ENCODE measurements around the gene DSG2. TPM values are rescaled to one million over a fixed set of nuclear protein-coding genes. Genes with fewer than 3 reads are reported as not detected.
"Not testable (repeated sequence)": the region's sequence is repeated elsewhere in the genome, so short reads cannot be mapped to it uniquely, and the experiment has no call there.

DSG2 gene
- total RNA-seq, 1 donor from 2014 or later = 3.3 TPM

- DNase-seq = no peak
Measured at GRCh38 chr18:31500051-31500688, 2.2 kb downstream of the DSG2 start.

DNA sequence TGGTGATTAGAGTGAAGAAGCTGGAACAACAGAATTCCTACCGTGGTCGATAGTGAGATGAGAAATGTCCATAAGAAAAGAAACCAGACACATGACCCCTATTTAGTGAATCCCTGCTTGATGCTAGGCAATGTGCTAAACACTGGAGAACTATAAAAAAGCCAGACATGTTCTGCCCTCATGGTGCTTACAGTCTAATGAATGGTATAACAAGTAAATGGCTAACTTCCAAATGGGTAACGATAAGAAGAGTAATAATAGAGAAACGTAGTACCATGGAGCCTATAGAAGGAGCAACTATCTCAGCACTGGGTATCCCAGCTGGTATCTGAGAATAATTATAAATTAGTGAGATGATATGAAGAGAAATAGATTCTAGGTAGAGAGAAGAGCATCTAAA is 5.0 kb downstream of the DSG2 start:
- no peak for DNase-seq

DNA sequence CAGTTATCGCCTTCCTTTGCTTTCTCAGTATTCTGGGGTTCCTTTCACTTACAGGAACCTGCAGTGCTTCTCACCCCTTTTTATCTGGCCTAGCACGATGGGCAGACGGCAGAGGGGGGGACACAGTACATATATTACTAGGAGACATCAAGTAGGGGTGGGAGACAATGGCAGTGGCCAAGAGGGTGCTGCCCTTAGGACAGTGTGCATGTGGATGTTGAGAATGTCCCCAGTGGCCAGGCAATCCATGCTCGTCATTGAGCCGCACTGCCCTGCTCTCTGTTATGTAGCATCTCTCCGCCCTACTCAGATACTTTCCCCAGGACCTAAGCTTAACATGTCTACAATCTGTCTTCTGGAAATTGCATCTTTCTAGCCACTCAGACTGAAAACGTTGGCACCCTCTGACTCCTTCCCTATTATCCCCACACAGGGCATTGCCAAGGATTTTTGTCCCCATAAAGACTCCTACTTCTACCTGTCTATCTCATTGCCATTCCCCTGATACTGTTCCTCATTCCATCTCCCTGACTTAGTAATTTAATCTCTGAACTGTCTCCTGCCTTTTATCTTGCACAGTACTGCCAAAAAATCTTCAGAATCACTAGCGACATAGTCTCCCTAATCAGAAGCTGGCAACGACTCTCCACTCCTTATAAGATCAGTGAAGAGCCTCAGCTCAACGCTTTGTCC is 6.6 kb downstream of the DSG2 start:
- DNase-seq = no peak

DNA sequence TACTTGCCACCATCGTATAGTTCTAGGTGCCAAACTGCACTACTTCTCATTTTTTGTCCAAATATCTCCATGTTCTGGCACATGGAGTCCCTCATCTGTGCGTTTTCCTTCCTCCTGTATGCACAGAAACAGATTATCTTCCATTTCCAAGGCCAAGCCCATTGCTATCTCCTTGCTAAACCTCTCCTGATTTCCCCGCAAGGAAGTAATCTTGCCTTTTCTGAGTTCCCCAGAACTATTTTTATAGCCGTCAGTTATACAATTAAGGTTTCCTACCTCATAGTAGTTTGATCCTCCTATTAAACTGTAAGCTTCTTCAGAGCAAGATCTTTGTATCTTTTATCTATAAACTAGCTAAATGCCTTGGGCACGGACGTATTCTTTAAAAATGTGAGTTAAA is 7.2 kb downstream of the DSG2 start:
- DNase-seq = no peak

DNA sequence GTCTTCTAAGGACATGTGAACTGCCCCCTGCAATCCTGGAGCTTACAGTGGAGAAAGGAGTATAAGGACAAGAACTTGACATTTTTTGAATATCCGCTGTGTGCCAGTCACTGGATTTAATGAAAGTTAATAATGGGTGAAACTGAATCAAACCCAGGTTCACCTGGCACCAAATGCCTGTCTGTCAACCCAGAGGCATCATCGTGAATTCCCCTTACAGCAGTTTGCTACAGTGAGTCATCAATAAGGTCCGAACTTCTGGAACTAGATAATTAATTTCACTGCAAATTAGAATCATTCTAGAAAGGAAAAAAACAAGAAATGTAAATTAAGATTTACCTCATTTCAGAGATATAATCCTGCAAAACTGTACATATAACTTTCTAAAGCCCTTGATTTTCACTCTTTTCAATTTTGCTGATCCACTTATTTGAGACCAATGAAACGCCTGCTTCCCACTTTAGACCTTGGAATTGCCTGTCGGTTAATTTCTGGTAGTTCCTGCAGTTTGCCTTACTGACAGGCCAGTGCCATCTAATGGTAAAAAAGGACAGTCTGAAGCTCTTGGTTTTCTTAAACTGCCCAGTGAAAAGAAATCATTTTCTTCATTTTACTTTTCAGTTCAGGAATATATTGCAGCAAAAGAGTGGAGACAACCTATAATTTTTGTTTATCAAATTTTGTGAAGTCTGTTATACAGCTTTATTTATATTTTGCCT is 8.2 kb downstream of the DSG2 start:
- no peak for DNase-seq

DNA sequence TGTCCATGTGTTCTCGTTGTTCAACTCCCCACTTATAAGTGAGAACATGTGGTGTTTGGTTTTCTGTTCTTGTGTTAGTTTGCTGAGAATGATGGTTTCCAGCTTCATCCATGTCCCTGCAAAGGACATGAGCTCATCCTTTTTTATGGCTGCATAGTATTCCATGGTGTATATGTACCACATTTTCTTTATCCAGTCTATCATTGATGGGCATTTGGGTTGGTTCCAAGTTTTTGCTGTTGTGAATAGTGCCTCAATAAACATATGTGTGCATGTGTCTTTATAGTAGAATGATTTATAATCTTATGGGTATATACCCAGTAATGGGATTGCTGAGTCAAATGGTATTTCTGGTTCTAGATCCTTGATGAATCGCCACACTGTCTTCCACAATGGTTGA is 9.1 kb downstream of the DSG2 start:
- DNase-seq = not testable (repeated sequence)

- no peak for DNase-seq
Measured at GRCh38 chr18:31508781-31509180, 10.8 kb downstream of the DSG2 start.

DNA sequence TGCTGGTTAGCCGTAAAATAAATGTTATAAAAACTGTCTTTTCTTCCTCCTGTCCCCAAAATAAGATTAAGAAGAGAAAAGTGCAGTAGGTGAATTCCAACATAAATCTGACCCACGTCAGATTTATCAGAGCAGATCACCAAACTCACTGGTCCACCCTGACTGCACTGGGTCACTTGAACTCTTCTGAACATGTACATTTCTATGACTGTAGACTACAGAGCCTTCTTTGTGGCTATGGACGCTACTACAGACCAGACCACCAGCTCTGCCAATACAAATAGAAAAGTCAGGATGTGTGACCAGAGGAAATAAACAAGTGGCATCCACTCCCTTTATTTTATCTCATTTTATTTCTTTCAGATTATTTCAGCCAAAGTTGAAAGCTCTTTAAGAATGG is 11.6 kb downstream of the DSG2 start:
- no peak for DNase-seq

DNA sequence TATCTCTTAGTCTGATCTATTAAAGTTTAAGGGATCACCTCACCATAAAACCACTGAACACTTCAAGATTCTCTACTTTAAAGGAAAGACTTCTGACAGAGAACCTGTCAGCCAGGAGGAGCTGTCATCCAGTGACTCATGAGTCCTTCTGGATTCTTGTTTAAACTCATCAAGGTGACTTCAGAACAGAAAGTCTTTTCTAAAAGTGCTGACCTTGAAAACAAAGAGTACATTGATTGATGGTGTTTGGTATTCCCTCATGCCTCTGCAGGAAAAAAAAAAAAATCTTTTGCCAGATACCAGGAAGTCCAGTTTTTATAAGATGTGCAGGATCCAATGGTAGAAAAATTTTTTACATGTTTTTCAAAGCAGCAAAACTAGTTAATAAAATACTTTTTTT is 12.3 kb downstream of the DSG2 start:
- no peak for DNase-seq

- DNase-seq = no peak
Measured at GRCh38 chr18:31511098-31511497, 13.1 kb downstream of the DSG2 start.

- no peak for DNase-seq
Measured at GRCh38 chr18:31512203-31512764, 14.3 kb downstream of the DSG2 start.

DNA sequence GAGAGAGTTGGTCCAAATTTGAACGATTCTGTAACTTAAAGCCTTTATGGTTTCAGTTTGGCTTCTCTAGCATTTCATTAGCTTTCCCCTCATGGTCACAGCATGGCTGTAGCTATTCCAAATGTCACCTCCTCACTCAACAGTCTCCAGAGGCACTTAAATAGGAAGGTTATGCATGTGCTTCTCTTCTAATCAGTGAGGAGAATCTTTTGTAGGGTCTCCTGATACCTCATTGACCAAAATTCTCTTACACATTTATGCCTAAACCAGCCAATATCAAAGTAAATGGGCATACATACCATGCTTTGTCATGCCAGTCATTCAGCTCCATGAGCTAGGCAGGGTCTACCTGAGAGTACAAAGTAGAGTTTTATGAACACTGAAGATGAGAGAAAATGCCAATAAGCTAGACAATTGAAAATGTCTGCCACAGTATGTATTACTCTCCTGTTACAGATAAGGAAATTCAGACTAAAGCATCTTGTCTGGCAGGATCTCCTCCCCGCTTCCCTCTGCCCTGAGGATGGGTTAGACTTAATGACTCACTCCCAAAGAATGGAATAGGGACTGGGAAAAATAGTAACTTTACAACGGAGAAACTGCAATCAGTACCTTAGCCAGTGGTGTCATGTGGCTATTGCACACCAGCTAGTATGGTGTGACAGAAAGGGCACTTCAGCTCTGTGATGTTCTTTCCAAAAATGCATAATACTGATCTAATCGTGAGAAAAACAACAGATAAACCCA is 15.4 kb downstream of the DSG2 start:
- DNase-seq = no peak

DNA sequence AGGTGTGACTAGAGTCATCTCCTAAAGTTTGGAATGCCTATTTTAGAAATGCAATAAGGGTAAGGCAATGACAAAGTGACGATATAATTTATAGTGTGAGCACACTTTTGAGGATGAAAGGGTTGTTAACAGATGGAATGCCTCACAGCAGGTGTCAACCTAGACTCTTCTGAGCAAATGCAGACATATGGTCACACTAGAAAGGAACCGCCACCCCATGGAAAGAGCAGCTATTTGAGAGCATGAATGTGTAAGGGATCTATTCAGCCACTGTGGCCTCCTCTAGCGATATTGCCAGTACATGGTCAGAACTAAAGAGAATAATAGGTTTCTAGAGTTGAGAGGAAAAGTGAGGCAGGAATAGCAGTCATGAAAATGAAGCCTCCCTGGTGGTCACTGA is 18.5 kb downstream of the DSG2 start:
- no peak for DNase-seq

- no peak for DNase-seq
Measured at GRCh38 chr18:31526374-31526773, 28.4 kb downstream of the DSG2 start.

DNA sequence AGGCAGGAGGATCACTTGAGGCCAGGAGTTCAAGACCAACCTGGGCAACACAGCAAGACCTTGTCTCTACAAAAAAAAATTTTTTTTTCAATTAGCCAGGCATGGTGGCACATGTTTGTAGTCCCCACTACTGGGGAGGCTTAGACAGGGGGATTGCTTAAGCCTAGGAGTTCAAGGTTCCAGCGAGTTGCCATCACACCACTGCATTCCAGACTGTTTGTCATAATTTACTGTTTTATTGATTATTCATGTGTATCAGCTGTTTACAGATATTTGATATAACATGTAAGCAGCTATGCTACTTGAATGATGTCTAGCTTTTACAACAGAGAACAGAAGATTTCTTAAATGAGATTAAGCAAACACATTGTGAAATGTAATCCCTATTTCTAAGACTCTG is 35.3 kb downstream of the DSG2 start:
- DNase-seq = no peak

DNA sequence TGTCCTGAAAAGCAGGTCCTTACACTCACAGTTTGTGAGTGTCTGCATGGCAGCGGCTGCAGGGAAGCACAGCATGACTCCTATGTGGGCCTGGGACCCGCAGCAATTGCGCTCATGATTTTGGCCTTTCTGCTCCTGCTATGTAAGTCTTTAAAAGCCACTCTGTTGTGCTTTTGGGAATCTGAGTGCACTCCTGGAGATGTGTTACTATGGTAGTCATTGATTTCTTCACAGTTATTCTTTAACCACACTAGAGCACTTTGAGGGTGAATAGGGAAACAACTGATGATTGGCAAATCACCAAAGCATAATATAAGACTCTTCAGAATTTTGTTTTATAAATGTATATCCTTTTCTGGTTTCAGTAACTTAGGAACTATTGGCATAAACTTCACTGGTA is 40.9 kb downstream of the DSG2 start:
- DNase-seq = no peak

- DNase-seq = no peak
Measured at GRCh38 chr18:31546476-31546875, 48.5 kb downstream of the DSG2 start.

DNA sequence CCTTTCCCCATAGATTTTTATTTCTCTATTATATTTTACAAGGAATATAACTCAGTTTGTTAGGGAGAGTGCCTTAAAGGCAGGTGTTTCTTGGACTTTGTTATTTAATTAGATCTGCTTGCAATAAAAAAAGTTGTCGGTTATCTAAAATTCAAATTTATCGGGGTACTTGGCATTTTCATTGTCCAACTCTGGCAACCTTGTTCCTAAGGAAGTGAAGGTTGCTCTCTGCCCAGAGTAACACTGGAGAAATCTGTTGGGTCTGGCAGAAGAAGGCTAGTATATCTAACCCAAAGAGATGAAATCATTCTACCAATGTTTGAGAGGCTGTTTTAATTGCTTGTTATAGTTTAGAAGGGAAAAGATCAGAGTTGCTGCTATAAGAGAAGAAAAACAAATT is 50.9 kb downstream of the DSG2 start:
- DNase-seq = no peak

DNA sequence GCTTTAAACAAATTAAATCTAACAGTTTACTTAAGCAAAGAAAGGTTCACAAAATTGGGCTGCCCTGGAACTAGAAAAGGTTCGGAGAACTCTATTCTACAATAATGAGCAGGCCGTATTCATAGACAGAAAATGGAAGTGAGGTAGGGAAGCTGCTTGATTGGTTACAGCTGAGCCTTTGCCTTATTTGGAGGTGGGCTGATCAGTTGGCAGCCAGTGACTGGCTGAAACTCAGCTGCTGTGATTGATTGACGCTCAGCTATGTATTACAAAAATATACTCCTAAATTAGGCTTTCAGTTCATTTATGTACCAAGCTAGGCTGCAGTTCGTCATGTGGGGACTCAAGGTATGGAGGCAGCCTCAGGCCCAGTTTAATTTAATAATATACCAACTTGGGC is 51.4 kb downstream of the DSG2 start:
- DNase-seq = no peak

DNA sequence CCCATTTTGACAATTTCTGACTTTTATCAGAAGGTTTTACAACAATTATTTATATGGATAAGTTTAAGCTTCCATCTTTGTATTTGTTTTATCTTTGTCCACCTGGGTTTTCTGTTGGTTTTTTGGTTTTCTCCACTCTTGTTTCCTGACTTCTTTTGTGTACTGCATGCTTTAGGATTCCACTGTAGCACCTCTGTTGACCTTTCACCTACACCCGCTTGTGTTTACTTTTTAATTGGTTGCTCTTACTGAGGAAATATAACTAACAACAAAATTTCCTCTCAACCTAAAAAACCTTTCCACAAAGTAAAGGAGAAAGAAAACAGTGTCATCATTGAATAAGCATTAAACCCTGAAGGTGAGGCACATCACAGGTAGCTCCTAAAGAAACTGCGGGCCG is 53.9 kb downstream of the DSG2 start:
- no peak for DNase-seq

- DNase-seq = no peak
Measured at GRCh38 chr18:31553800-31554199, 55.8 kb downstream of the DSG2 start.

DNA sequence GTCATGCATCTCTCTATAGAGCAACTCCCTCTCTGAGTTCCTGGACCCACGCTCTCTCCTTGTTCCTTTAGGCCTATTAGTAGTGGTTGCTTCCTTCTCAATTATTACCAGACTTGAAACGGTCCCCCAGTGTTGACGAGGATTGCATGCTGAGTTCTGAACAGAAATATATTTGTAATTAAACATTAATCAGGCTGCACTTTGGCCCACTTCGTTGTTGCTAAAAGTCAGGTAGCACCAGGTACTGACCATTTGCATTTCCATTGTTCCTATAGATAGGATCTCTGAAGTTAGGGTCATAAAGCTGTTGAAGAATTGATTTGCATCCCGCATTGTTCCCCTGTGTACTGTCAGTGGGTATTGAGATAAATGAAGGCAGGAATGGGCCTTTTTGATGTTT is 56.8 kb downstream of the DSG2 start:
- no peak for DNase-seq

All from occipital lobe (tissue), 2 donors.